ENCODE results near the gene HK2. TPM values are rescaled to one million over a fixed set of nuclear protein-coding genes. Genes with fewer than 3 reads are reported as not detected.

HK2 gene
- total RNA-seq, 2 donors from 2014 or later: 6.9 to 13.4 TPM

DNA sequence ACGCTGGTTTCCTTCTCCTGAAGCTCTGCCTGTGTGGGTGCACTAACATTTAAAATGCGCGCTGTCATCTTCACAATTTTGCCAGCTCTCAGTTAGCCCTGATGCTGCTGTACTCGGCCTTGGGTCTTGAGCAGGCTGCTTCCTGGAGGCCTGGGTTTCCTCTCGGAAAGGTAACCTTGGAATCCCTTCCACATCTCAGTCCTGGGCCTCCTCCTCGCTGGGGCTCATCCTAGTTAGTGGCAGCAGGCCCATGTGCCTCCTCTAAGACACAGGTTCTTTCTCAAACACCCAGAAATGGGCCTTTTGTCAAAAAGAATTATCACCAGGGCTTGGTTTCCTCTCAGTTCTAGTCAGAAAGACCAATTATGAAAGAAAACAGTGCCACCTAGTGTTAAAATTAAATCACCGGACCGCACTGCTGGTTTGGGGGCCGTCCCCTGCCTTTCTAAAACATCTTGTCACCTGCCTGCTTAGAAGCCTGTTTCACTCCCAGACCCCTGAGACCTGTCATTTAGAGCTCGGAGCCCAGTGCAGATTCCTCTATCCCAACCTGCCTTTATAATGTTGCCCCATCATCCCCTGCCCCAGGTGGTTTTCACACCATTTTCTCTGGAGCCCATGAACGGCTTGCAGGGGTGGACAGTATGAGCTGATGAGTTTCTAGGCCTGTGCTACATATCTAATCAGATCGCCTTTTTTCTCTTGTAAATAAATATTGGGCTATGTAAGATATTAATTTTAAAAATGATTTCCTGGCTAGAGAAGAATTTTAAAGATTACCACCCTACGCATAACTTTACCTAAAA lies 42.4 kb downstream of the HK2 start:
- Histone ChIP-seq H3K27ac (peak overlapping the region in 1 of 2 donors; percentile 31), H3K4me1 (ENCODE audit: control insufficient read depth in 1 of 2, low read depth in 2 of 2) (no peaks in the 10 kb centered on the region), H3K36me3 (peaks cover 23% of the 10 kb centered on the region), H3K27me3 (replicated peaks; ENCODE audit: insufficient read depth) (no peaks in the 10 kb centered on the region), H3K9me3 (no peaks in the 10 kb centered on the region), H3K4me3 (no peak overlapping the region)
- DNase-seq (ENCODE audit: low spot score): no peak
- TF ChIP-seq, protein P1, sequence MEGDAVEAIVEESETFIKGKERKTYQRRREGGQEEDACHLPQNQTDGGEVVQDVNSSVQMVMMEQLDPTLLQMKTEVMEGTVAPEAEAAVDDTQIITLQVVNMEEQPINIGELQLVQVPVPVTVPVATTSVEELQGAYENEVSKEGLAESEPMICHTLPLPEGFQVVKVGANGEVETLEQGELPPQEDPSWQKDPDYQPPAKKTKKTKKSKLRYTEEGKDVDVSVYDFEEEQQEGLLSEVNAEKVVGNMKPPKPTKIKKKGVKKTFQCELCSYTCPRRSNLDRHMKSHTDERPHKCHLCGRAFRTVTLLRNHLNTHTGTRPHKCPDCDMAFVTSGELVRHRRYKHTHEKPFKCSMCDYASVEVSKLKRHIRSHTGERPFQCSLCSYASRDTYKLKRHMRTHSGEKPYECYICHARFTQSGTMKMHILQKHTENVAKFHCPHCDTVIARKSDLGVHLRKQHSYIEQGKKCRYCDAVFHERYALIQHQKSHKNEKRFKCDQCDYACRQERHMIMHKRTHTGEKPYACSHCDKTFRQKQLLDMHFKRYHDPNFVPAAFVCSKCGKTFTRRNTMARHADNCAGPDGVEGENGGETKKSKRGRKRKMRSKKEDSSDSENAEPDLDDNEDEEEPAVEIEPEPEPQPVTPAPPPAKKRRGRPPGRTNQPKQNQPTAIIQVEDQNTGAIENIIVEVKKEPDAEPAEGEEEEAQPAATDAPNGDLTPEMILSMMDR (IDR thresholded peaks at IDR 0.05): peak; percentile 73
- peak; percentile 74 for ATAC-seq (ENCODE audit: insufficient number of reproducible peaks, low FRiP score, low read depth)

DNA sequence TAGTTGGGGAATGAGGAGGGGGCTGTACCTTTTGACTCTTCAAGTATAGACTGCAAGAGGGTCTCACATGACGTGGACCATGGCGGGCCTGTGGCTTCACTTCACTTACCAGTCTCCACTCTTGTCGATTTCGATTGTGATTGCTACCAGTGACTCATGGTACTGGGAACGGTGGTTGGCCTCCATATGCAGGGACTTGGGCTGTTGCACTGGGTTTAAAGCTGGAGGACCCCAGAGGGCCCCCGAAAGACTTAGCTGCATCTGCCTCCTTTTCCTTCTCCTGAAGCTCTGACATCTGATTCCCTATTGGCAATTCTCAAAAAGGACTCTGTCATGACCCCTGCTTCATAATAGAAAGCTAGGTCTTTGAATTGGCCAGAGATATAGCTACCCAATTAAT lies 43.4 kb downstream of the HK2 start:
- Histone ChIP-seq H3K4me1 (ENCODE audit: control insufficient read depth in 1 of 2, low read depth in 2 of 2) (no peaks in the 10 kb centered on the region), H3K36me3 (peaks cover 27% of the 10 kb centered on the region), H3K27me3 (replicated peaks; ENCODE audit: insufficient read depth) (no peaks in the 10 kb centered on the region), H3K27ac (no peak overlapping the region), H3K9me3 (no peaks in the 10 kb centered on the region), H3K4me3 (no peak overlapping the region)
- TF ChIP-seq, protein P1 (IDR thresholded peaks at IDR 0.05): no peak
- DNase-seq (ENCODE audit: low spot score): no peak
- ATAC-seq (ENCODE audit: insufficient number of reproducible peaks, low FRiP score, low read depth): no peak

DNA sequence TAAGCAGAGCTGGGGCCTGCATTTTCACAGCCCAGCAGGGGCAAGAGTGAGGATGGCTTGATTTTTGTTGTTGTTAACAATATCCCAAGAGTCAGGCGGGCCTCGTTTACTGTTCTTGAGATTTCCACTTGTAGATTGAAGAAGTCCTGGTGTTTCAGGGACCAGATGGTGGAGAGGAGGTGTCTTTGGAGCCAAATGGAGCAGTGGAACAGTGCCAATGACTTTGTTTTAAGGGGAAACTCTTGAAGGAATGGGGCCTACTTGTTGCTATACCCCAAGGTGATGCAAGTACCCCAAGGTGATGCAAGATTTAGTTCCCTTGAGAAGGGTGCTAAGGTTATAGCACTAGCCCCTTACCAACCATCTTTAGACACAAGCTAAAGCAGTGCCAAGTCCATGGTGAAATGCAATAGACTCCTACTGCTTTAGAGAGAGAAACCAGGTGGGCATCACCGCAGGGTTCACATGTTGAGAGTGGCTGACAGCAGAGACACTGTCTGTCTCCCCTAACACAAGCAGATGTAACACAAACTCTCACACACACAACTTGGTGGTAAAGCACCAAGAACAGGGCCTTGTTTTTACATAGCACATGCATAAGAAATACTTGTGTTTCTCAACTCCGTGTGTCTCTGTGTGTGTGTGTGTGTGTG lies 44.0 kb downstream of the HK2 start:
- no peaks in the 10 kb centered on the region for H3K27me3 ChIP-seq (replicated peaks; ENCODE audit: insufficient read depth)
- no peak overlapping the region for H3K4me3 ChIP-seq
- TF ChIP-seq, protein P1 (IDR thresholded peaks at IDR 0.05): no peak
- DNase-seq (ENCODE audit: low spot score): no peak
- no peak overlapping the region for H3K27ac ChIP-seq
- peaks cover 27% of the 10 kb centered on the region for H3K36me3 ChIP-seq
- ATAC-seq (ENCODE audit: insufficient number of reproducible peaks, low FRiP score, low read depth): no peak
- H3K4me1 ChIP-seq (ENCODE audit: control insufficient read depth in 1 of 2, low read depth in 2 of 2): no peaks in the 10 kb centered on the region
- H3K9me3 ChIP-seq: no peaks in the 10 kb centered on the region

DNA sequence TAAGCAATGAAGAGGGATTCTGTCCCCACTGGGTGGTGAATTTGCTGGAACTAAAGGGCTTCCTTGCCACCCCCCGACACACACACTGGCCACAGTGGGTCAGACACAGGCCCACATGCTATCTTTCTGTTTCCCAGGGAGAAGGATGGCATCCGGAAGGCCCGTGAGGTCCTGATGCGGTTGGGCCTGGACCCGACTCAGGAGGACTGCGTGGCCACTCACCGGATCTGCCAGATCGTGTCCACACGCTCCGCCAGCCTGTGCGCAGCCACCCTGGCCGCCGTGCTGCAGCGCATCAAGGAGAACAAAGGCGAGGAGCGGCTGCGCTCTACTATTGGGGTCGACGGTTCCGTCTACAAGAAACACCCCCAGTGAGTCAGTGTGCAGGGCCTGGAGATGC lies 44.6 kb downstream of the HK2 start:
- Histone ChIP-seq H3K4me1 (ENCODE audit: control insufficient read depth in 1 of 2, low read depth in 2 of 2) (no peaks in the 10 kb centered on the region), H3K27ac (no peak overlapping the region), H3K36me3 (peaks cover 27% of the 10 kb centered on the region), H3K27me3 (replicated peaks; ENCODE audit: insufficient read depth) (no peaks in the 10 kb centered on the region), H3K9me3 (no peaks in the 10 kb centered on the region), H3K4me3 (no peak overlapping the region)
- ATAC-seq (ENCODE audit: insufficient number of reproducible peaks, low FRiP score, low read depth) (no peak), DNase-seq (ENCODE audit: low spot score) (no peak)
- TF ChIP-seq, protein P1 (IDR thresholded peaks at IDR 0.05): no peak

DNA sequence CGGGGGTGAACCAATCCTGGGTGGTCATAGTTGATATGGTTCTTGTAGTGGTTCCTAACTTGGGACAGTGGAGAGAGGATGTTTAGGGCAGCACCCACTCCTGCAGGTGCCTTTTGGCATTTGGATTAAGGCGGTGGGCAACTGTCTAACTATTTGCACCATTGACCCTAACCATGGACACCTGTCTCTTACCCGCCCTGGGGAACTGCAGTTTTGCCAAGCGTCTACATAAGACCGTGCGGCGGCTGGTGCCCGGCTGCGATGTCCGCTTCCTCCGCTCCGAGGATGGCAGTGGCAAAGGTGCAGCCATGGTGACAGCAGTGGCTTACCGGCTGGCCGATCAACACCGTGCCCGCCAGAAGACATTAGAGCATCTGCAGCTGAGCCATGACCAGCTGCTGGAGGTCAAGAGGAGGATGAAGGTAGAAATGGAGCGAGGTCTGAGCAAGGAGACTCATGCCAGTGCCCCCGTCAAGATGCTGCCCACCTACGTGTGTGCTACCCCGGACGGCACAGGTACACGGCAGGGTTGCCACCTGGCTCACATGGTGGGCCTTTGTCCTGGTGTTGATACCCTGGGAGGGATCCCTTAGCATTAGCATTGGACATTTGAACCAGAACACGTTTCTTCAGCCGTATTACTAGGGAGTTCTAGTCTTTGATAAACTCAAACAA lies 46.3 kb downstream of the HK2 start:
- H3K27ac ChIP-seq: no peak overlapping the region
- TF ChIP-seq, protein P1 (IDR thresholded peaks at IDR 0.05): no peak
- H3K9me3 ChIP-seq: no peaks in the 10 kb centered on the region
- H3K4me1 ChIP-seq (ENCODE audit: control insufficient read depth in 1 of 2, low read depth in 2 of 2): no peaks in the 10 kb centered on the region
- H3K4me3 ChIP-seq: no peak overlapping the region
- H3K36me3 ChIP-seq: peaks cover 27% of the 10 kb centered on the region
- no peaks in the 10 kb centered on the region for H3K27me3 ChIP-seq (replicated peaks; ENCODE audit: insufficient read depth)
- ATAC-seq (ENCODE audit: insufficient number of reproducible peaks, low FRiP score, low read depth) (no peak), DNase-seq (ENCODE audit: low spot score) (no peak)
